ENCODE measurements around the gene SPIRE2. TPM values are rescaled to one million over a fixed set of nuclear protein-coding genes. Genes with fewer than 3 reads are reported as not detected.
A peak's percentile ranks its signal among the peaks of the same experiment; 100 is the strongest.
"Not testable (repeated sequence)": the region's sequence is repeated elsewhere in the genome, so short reads cannot be mapped to it uniquely, and the experiment has no call there.

Gene SPIRE2, protein sequence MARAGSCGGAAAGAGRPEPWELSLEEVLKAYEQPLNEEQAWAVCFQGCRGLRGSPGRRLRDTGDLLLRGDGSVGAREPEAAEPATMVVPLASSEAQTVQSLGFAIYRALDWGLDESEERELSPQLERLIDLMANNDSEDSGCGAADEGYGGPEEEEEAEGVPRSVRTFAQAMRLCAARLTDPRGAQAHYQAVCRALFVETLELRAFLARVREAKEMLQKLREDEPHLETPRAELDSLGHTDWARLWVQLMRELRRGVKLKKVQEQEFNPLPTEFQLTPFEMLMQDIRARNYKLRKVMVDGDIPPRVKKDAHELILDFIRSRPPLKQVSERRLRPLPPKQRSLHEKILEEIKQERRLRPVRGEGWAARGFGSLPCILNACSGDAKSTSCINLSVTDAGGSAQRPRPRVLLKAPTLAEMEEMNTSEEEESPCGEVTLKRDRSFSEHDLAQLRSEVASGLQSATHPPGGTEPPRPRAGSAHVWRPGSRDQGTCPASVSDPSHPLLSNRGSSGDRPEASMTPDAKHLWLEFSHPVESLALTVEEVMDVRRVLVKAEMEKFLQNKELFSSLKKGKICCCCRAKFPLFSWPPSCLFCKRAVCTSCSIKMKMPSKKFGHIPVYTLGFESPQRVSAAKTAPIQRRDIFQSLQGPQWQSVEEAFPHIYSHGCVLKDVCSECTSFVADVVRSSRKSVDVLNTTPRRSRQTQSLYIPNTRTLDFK
- total RNA-seq: 0.79 and 1.7 TPM in 2 replicates

DNA sequence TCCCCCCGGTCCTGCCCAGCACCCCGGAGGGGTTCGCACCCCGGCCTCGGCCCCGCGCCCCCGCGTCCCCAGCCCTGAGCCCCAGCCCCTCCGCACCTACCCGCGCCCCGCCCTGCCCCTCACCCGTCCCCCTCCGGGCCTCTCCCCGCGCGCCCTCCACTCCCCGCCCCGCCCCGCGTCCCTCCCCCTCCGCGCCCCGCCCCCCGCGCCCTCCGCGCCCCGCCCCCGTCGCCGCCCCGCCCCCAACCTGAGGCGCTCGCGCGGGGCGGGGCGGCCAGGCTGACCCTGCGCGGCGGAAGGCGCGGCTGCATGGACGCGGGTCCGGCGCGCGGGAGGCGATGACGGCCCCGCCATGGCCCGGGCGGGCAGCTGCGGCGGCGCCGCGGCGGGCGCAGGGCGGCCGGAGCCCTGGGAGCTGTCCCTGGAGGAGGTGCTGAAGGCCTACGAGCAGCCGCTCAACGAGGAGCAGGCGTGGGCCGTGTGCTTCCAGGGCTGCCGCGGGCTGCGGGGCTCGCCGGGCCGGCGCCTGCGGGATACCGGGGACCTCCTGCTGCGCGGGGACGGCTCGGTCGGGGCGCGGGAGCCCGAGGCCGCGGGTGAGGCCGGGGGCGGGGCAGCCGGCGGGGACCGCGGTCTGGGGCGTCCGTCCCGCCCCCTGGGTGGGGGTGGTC, at the start of gene SPIRE2:
Gene SPIRE2 (plus strand): TSS at position 277 of the 671 bp plus-strand sequence. CDS start 76 bp downstream, at position 353.
- Histone ChIP-seq H3K36me3 (ENCODE audit: control insufficient read depth, insufficient read depth, low read length) (no peaks in the 10 kb centered on the region), H3K4me3 (ENCODE audit: low read depth, low read length) (peak within 1 kb of the TSS; percentile 49), H3K27me3 (ENCODE audit: control insufficient read depth, insufficient read depth, low read length) (no peaks in the 10 kb centered on the region)
- DNase-seq (ENCODE audit: low read depth): peak; percentile 43
- no peak for FAIRE-seq
- TF ChIP-seq, protein P1, sequence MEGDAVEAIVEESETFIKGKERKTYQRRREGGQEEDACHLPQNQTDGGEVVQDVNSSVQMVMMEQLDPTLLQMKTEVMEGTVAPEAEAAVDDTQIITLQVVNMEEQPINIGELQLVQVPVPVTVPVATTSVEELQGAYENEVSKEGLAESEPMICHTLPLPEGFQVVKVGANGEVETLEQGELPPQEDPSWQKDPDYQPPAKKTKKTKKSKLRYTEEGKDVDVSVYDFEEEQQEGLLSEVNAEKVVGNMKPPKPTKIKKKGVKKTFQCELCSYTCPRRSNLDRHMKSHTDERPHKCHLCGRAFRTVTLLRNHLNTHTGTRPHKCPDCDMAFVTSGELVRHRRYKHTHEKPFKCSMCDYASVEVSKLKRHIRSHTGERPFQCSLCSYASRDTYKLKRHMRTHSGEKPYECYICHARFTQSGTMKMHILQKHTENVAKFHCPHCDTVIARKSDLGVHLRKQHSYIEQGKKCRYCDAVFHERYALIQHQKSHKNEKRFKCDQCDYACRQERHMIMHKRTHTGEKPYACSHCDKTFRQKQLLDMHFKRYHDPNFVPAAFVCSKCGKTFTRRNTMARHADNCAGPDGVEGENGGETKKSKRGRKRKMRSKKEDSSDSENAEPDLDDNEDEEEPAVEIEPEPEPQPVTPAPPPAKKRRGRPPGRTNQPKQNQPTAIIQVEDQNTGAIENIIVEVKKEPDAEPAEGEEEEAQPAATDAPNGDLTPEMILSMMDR (IDR thresholded peaks at IDR 0.05; ENCODE audit: insufficient read depth, low read length, severe bottlenecking): no peak

DNA sequence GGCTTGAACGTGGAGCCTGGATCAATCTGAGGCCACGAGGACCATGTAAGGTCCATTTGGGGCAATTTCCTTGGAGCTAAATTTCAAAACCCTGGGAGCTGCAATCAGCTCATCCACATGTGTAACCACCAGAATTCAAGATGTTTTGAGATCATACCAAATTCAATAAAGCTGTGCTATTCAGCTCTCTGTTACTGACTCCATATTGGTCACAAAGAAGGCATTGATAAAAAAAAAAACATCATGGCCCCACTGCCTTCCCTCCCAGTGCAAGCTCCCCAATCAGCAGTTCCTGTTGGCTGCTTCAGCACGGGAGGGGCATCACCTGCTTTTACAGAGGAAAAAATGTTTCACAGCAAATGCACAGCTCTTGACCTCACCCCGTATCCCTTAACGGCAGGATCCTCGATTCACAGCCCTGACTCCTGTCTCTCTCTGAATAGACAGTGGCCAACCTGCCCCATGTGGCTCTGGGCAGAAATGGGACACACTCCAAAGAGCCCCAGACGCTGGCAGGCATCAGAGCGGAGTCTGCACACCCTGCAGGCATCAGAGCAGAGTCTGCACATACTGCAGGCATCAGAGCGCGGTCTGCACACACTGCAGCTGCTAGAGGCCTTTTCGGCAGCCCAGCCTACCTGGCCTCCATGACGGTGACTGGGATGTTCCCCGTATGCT, 48.9 kb upstream of the SPIRE2 start:
- FAIRE-seq (no peak), DNase-seq (ENCODE audit: low read depth) (no peak)
- H3K27me3 ChIP-seq (ENCODE audit: control insufficient read depth, insufficient read depth, low read length): no peaks in the 10 kb centered on the region
- peaks cover 7% of the 10 kb centered on the region for H3K36me3 ChIP-seq (ENCODE audit: control insufficient read depth, insufficient read depth, low read length)
- H3K4me3 ChIP-seq (ENCODE audit: low read depth, low read length): no peak overlapping the region
- TF ChIP-seq, protein P1 (IDR thresholded peaks at IDR 0.05; ENCODE audit: insufficient read depth, low read length, severe bottlenecking): no peak

DNA sequence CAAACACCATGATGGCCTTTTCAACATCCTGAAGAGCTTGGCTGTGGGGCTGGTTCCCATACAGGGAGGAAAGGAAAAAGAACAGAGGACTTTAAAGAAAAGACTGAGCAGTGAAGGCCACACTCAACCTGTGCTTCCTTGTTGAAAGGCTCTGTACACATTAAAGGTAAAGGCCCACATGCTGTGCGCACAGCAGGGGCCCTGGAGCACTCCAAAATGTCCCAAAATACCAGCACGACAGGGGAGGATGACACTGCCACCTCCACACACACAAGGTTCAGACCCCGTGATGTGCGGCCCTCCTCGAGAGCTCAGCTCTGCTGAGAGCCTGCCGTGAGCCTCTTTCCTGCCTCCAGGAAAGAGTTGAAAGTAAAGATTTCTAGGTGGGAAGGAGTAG, 48.4 kb upstream of the SPIRE2 start:
- Histone ChIP-seq H3K36me3 (ENCODE audit: control insufficient read depth, insufficient read depth, low read length) (peaks cover 7% of the 10 kb centered on the region), H3K27me3 (ENCODE audit: control insufficient read depth, insufficient read depth, low read length) (no peaks in the 10 kb centered on the region), H3K4me3 (ENCODE audit: low read depth, low read length) (no peak overlapping the region)
- FAIRE-seq: no peak
- TF ChIP-seq, protein P1 (IDR thresholded peaks at IDR 0.05; ENCODE audit: insufficient read depth, low read length, severe bottlenecking): no peak
- no peak for DNase-seq (ENCODE audit: low read depth)

DNA sequence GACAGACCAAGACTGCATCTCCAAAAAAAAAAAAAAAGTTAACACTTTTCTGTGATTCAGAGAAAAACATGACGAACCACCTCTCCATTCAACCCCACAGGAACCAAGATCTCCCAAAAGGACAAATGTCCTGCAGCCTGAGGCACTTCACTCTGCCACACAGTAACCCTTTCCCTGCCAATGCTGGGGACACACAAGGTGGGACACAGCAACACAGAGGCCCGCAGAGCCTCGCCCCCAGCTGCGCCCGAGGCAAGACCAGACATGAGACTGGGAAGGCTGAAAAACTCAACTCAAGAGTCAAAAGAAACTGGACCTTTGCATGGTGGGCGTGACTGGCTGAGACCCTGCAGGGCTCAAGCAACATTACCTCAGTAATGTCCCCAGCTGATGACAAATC, 45.8 kb upstream of the SPIRE2 start:
- Histone ChIP-seq H3K36me3 (ENCODE audit: control insufficient read depth, insufficient read depth, low read length) (peaks cover 8% of the 10 kb centered on the region), H3K4me3 (ENCODE audit: low read depth, low read length) (no peak overlapping the region), H3K27me3 (ENCODE audit: control insufficient read depth, insufficient read depth, low read length) (no peaks in the 10 kb centered on the region)
- FAIRE-seq (no peak), DNase-seq (ENCODE audit: low read depth) (no peak)
- TF ChIP-seq, protein P1 (IDR thresholded peaks at IDR 0.05; ENCODE audit: insufficient read depth, low read length, severe bottlenecking): no peak

DNA sequence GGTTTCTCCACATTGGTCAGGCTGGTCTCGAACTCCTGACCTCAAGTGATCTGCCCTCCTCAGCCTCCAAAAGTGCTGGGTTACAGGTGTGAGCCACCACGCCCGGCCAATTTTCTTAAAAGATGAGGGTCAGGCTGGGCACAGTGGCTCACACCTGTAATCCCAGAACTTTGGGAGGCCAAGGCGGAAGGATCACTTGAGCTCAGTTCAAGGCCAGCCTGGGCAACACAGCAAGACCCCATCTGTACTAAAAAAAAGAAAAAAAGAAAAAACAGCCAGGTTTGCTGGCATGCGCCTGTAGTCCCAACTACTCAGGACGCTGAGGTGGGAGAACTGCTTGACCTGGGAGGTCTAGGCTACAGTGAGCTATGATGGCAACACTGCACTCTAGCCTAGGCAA, 44.3 kb upstream of the SPIRE2 start:
- not testable (repeated sequence) for FAIRE-seq; H3K4me3 ChIP-seq (ENCODE audit: low read depth, low read length); DNase-seq (ENCODE audit: low read depth); H3K36me3 ChIP-seq (ENCODE audit: control insufficient read depth, insufficient read depth, low read length); H3K27me3 ChIP-seq (ENCODE audit: control insufficient read depth, insufficient read depth, low read length)
